Hepatocyte (in vitro differentiated cells): ENCODE measurements around the gene MAGI2. TPM values are rescaled to one million over a fixed set of nuclear protein-coding genes. Genes with fewer than 3 reads are reported as not detected.

Experiments
- DNase-seq: peaks from one replicate; pipeline ENCODE4 v3.0.0-alpha.2; 2016; ENCODE audit warnings: low spot score
- H2AFZ ChIP-seq: fragments of 200-600 bp; sonication (generic); 2 replicates; pipeline ENCODE4 v1.6.0; 2016; ENCODE audit warnings: antibody characterized with exemption, mild to moderate bottlenecking
- H3K27ac ChIP-seq: fragments of 200-600 bp; sonication (generic); 2 replicates; pipeline ENCODE4 v1.5.1; 2016; ENCODE audit warnings: mild to moderate bottlenecking
- H3K27me3 ChIP-seq: fragments of 200-600 bp; sonication (generic); 2 replicates; pipeline ENCODE4 v1.6.1; 2016
- H3K36me3 ChIP-seq: fragments of 200-600 bp; sonication (generic); replicated peaks from 2 replicates; pipeline ENCODE4 v1.5.1; 2016; ENCODE audit warnings: low read depth; ENCODE audit not compliant: insufficient read depth
- H3K4me1 ChIP-seq: fragments of 200-600 bp; sonication (generic); 2 replicates; pipeline ENCODE4 v1.5.1; 2016; ENCODE audit warnings: mild to moderate bottlenecking, moderate library complexity; ENCODE audit not compliant: insufficient read depth
- H3K4me2 ChIP-seq: fragments of 200-600 bp; sonication (generic); 2 replicates; pipeline ENCODE4 v1.6.0; 2016
- H3K4me3 ChIP-seq: fragments of 200-600 bp; sonication (generic); 2 replicates; pipeline ENCODE4 v1.5.1; 2016; ENCODE audit warnings: mild to moderate bottlenecking
- H3K79me2 ChIP-seq: fragments of 200-600 bp; sonication (generic); 2 replicates; pipeline ENCODE4 v1.6.0; 2017; ENCODE audit warnings: mild to moderate bottlenecking
- H3K9me2 ChIP-seq: fragments of 200-600 bp; sonication (generic); replicated peaks from 2 replicates; pipeline ENCODE4 v1.6.0; 2017; ENCODE audit warnings: mild to moderate bottlenecking; ENCODE audit not compliant: insufficient read depth
- H3K9me3 ChIP-seq: fragments of 200-600 bp; sonication (generic); 2 replicates; pipeline ENCODE4 v1.5.1; 2016; ENCODE audit warnings: low read depth, mild to moderate bottlenecking
- H4K20me1 ChIP-seq: fragments of 200-600 bp; sonication (generic); 2 replicates; pipeline ENCODE4 v1.6.0; 2016; ENCODE audit warnings: mild to moderate bottlenecking; ENCODE audit not compliant: insufficient read depth, poor library complexity, severe bottlenecking
- EZH2 ChIP-seq: fragments of 200-600 bp; sonication (generic); IDR thresholded peaks from 2 replicates; pipeline ENCODE4 v1.6.1; 2016; ENCODE audit warnings: antibody characterized with exemption, mild to moderate bottlenecking, borderline replicate concordance
- EZH2phosphoT487 ChIP-seq: fragments of 200-600 bp; sonication (generic); IDR thresholded peaks from one replicate; pipeline ENCODE4 v1.6.1; 2018; ENCODE audit warnings: antibody characterized with exemption, mild to moderate bottlenecking, low read depth, moderate library complexity; ENCODE audit not compliant: unreplicated experiment, severe bottlenecking
- WGBS: methylation state at CpG from one replicate; pipeline ENCODE4 v1.1.6; 2016; ENCODE audit warnings: low lambda C conversion rate; ENCODE audit errors: missing lambda C conversion rate; 5-methylcytosine and 5-hydroxymethylcytosine counted together
- polyA plus RNA-seq: library from polyadenylated mRNA; unstranded; fragments of >200 nt; fragmentation: Nextera tagmentation; extraction: Ambion mirVana; gene quantifications from 2 replicates; pipeline ENCODE4 v1.2.1, GENCODE V29; 2016
- total RNA-seq: library from RNA; depleted of rRNA; stranded (reverse); fragments of >200 nt; gene quantifications from 2 replicates; pipeline ENCODE4 v1.2.3, GENCODE V29; 2014
- TF ChIP-seq, protein P1 (sequence below): fragments of 200-600 bp; sonication (generic); IDR thresholded peaks from 2 replicates; pipeline ENCODE4 v1.5.1; 2016; ENCODE audit warnings: antibody characterized with exemption, mild to moderate bottlenecking; ENCODE audit not compliant: poor library complexity

MAGI2 gene
- total and polyA plus RNA-seq, 2 experiments from 2014 or later: 3.1 to 6.7 TPM

DNA sequence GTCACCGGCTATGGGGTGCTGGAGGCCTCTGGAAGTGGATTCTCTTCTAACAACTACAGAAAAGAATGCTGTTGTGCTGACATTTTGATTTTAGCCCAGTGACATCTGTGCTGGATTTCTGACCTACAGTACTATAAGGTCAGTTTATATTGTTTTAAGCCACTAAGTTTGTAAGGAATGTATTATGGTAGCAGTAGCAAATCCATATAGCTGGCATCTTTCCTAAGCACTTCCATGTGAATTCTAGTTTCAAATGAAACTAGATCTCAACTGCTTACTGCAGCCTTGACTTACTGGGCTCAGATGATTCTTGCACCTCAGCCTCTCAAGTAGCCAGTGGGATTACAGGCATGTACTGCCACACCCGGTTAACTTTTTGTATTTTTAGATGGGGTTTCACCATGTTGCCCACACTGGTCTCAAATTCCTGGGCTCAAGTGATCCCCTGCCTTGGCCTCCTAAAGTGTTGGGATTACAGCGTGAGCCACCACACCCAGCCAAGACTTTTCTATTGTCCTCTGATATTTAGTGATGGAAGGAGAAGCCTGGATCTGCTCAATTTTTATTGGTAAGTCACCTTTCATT, 1240.9 kb downstream of the MAGI2 start:
- H3K9me3 ChIP-seq: no peaks in the 10 kb centered on the region
- WGBS: 98% methylated on average over 3 of the region's 3 CpGs
- no peaks in the 10 kb centered on the region for H3K36me3 ChIP-seq
- H3K27ac ChIP-seq: no peak overlapping the region
- no peak for DNase-seq
- H3K4me1 ChIP-seq: no peaks in the 10 kb centered on the region
- H2AFZ ChIP-seq: no peak overlapping the region
- no peaks in the 10 kb centered on the region for H3K79me2 ChIP-seq
- no peaks in the 10 kb centered on the region for H4K20me1 ChIP-seq
- TF ChIP-seq, protein P1, sequence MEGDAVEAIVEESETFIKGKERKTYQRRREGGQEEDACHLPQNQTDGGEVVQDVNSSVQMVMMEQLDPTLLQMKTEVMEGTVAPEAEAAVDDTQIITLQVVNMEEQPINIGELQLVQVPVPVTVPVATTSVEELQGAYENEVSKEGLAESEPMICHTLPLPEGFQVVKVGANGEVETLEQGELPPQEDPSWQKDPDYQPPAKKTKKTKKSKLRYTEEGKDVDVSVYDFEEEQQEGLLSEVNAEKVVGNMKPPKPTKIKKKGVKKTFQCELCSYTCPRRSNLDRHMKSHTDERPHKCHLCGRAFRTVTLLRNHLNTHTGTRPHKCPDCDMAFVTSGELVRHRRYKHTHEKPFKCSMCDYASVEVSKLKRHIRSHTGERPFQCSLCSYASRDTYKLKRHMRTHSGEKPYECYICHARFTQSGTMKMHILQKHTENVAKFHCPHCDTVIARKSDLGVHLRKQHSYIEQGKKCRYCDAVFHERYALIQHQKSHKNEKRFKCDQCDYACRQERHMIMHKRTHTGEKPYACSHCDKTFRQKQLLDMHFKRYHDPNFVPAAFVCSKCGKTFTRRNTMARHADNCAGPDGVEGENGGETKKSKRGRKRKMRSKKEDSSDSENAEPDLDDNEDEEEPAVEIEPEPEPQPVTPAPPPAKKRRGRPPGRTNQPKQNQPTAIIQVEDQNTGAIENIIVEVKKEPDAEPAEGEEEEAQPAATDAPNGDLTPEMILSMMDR: no peak
- TF ChIP-seq EZH2: no peak
- no peak for TF ChIP-seq EZH2phosphoT487
- no peak overlapping the region for H3K4me3 ChIP-seq
- H3K9me2 ChIP-seq: no peaks in the 10 kb centered on the region
- no peaks in the 10 kb centered on the region for H3K27me3 ChIP-seq
- H3K4me2 ChIP-seq: no peak overlapping the region

DNA sequence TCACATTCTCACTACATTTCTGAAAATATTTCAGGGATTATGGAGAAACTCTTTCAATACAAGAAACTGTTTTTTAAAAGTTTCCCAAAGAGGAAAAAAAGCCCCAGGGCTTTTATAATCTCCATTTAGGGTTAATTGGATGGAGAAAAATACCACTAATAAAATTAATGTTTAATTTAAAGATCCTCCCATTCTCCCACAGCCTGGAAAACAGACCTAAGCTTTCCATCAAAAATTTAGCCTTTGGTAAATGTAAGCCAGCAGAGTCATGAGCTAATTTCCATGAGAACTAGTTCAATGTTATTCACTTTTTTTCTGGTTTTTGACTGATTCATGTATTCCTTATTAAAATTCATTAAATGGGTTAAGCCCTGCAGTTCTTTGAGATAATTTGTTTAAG, 1246.2 kb downstream of the MAGI2 start:
- no peaks in the 10 kb centered on the region for H3K4me1 ChIP-seq
- H3K9me2 ChIP-seq: no peaks in the 10 kb centered on the region
- H3K27me3 ChIP-seq: no peaks in the 10 kb centered on the region
- no peak overlapping the region for H3K27ac ChIP-seq
- H3K4me3 ChIP-seq: no peak overlapping the region
- DNase-seq: no peak
- H3K9me3 ChIP-seq: no peaks in the 10 kb centered on the region
- no peaks in the 10 kb centered on the region for H4K20me1 ChIP-seq
- no peak overlapping the region for H3K4me2 ChIP-seq
- H2AFZ ChIP-seq: no peak overlapping the region
- no peaks in the 10 kb centered on the region for H3K79me2 ChIP-seq
- TF ChIP-seq, protein P1: no peak
- TF ChIP-seq EZH2phosphoT487 (no peak), EZH2 (no peak)
- no peaks in the 10 kb centered on the region for H3K36me3 ChIP-seq

DNA sequence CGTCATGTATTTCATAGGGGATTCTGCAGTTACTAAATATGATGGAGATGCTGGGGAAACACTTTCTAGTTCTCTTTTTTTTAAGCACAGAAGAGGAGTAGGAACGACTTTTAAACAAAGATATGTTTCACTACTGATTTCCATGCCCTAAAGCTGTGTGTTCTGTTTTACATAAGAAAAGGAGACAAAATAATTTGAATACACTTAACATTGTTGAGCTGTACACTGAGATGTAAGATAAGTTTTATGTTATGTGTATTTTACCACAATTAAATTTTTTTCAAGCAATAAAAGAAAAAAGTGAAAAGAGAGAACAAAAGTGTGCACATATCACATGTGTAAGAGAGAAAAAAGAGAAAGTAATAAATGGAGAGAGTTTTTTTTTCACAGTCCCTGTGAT, 1246.7 kb downstream of the MAGI2 start:
- no peaks in the 10 kb centered on the region for H3K9me2 ChIP-seq
- H3K36me3 ChIP-seq: no peaks in the 10 kb centered on the region
- no peak for DNase-seq
- no peak overlapping the region for H2AFZ ChIP-seq
- 56% methylated on average over 2 of the region's 2 CpGs for WGBS
- H3K4me3 ChIP-seq: no peak overlapping the region
- H3K27me3 ChIP-seq: no peaks in the 10 kb centered on the region
- H3K4me1 ChIP-seq: no peaks in the 10 kb centered on the region
- no peak for TF ChIP-seq EZH2phosphoT487
- no peak for TF ChIP-seq EZH2
- TF ChIP-seq, protein P1: no peak
- H4K20me1 ChIP-seq: no peaks in the 10 kb centered on the region
- no peak overlapping the region for H3K4me2 ChIP-seq
- no peaks in the 10 kb centered on the region for H3K79me2 ChIP-seq
- no peaks in the 10 kb centered on the region for H3K9me3 ChIP-seq
- no peak overlapping the region for H3K27ac ChIP-seq

DNA sequence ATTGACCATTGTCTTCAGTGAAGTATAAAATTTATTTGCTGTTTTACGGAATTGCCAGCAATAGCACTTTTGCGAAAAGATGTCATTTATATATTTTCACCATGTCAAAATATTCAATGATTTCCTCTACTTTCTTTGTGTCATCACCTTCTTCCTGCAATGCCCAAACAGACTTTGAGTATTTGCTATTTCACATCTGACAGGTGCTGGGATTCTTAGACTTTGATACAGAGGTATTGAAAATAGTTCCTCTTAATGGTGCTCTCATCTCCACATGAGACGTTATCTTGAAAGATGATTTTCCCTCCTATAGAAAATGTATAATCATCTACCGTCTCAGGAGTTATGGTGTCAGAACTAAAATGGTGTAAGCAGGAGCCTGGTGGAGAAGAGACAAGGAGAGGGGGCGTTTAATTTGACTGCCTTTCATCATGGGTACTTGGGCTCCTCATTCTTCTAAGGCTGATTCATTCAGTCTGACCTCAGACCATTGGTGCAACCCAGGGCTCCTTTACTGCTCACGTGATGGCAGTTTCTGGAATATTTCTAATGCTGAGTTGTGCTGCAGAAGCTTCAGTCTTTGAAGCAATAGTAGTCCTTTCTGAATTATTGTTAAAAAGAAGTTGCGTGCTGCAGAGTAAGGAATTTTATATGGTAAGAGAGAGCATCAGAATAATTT, 1250.3 kb downstream of the MAGI2 start:
- H3K4me1 ChIP-seq: no peaks in the 10 kb centered on the region
- no peak overlapping the region for H2AFZ ChIP-seq
- no peaks in the 10 kb centered on the region for H4K20me1 ChIP-seq
- H3K4me2 ChIP-seq: no peak overlapping the region
- no peaks in the 10 kb centered on the region for H3K79me2 ChIP-seq
- 86% methylated on average over 7 of the region's 7 CpGs for WGBS
- no peaks in the 10 kb centered on the region for H3K36me3 ChIP-seq
- no peak overlapping the region for H3K27ac ChIP-seq
- no peak for DNase-seq
- no peaks in the 10 kb centered on the region for H3K9me3 ChIP-seq
- no peak overlapping the region for H3K4me3 ChIP-seq
- no peaks in the 10 kb centered on the region for H3K27me3 ChIP-seq
- no peaks in the 10 kb centered on the region for H3K9me2 ChIP-seq
- no peak for TF ChIP-seq EZH2phosphoT487
- TF ChIP-seq, protein P1: no peak
- TF ChIP-seq EZH2: no peak
